Esophagus squamous epithelium (tissue), 4 donors: Measurements from ENCODE around the gene PTMA.

Experiments
- POLR2A ChIP-seq, 4 donors: fragments of 450-650 bp; IDR thresholded peaks; one replicate each; pipeline ENCODE4 v1.6.1; 2017; ENCODE audit warnings: antibody characterized with exemption in 4 of 4, mild to moderate bottlenecking in 4 of 4, moderate library complexity in 3 of 4
- TF ChIP-seq, protein P1 (sequence below), 6 experiments: fragments of 450-650 bp in 4 of 6; fragments of 200-600 bp in 2 of 6; sonication (generic) in 2 of 6; IDR thresholded peaks; one replicate each; pipeline ENCODE4 v1.5.1; 2016 to 2019; ENCODE audit warnings: antibody characterized with exemption in 6 of 6, mild to moderate bottlenecking in 4 of 6, moderate library complexity in 4 of 6

DNA sequence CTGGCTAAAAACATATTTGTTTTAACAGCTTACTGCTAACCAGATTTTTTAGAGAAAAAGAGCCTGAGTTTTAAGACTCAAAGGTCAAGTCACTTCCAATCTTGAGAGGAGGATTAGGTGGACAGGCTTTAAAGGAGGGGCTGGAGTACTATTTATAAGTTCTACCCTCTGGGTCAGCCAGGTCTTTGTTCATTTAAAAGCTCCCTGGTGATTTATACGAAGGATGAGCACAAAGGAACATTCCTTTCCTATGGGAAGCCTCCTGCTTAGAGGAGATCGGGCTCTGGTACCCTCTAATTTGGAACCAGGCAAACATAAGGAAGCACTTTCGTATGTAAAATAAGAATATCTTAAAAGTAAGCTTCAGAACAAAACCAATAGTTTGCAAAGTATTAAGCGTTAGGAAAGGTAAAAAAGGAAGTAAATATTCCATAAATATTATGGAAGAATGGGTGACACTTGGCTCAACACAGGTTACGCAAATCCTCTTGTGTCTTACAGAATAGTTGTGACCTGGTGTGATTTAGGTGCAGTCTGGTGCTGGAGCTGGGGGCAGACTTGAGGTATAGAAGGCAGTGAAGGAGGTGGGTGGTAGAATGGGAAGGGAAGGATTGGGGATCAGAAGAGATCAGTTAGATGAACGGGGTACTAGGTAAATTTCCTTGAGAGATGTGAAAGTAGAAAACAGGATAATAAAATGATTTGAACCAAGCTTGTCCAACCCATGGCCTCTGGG is 37.1 kb downstream of the PTMA start:
- TF ChIP-seq, protein P1, sequence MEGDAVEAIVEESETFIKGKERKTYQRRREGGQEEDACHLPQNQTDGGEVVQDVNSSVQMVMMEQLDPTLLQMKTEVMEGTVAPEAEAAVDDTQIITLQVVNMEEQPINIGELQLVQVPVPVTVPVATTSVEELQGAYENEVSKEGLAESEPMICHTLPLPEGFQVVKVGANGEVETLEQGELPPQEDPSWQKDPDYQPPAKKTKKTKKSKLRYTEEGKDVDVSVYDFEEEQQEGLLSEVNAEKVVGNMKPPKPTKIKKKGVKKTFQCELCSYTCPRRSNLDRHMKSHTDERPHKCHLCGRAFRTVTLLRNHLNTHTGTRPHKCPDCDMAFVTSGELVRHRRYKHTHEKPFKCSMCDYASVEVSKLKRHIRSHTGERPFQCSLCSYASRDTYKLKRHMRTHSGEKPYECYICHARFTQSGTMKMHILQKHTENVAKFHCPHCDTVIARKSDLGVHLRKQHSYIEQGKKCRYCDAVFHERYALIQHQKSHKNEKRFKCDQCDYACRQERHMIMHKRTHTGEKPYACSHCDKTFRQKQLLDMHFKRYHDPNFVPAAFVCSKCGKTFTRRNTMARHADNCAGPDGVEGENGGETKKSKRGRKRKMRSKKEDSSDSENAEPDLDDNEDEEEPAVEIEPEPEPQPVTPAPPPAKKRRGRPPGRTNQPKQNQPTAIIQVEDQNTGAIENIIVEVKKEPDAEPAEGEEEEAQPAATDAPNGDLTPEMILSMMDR (IDR thresholded peaks at IDR 0.05): no peak
- TF ChIP-seq POLR2A (IDR thresholded peaks at IDR 0.05): no peak
